H7 (cell line): ENCODE results near the gene KLK14. TPM values are rescaled to one million over a fixed set of nuclear protein-coding genes. Genes with fewer than 3 reads are reported as not detected.

ENCODE experiments used
- DNase-seq: peaks from one replicate; pipeline ENCODE4 v3.0.0; 2012
- H3K27me3 ChIP-seq: 2 replicates; pipeline ENCODE4 v1.6.0; 2011; ENCODE audit warnings: mild to moderate bottlenecking, low read length; ENCODE audit not compliant: control insufficient read depth, insufficient read depth
- H3K36me3 ChIP-seq: replicated peaks from 2 replicates; pipeline ENCODE4 v1.5.1; 2011; ENCODE audit warnings: low read length; ENCODE audit not compliant: control insufficient read depth, insufficient read depth
- H3K4me3 ChIP-seq: 2 replicates; pipeline ENCODE4 v1.5.1; 2011; ENCODE audit warnings: low read depth, mild to moderate bottlenecking, control low read depth, low read length, moderate library complexity; ENCODE audit not compliant: insufficient read depth
- total RNA-seq: library from RNA; depleted of rRNA; stranded (reverse); fragments of >200 nt; shearing (Covaris generic); gene quantifications from 2 replicates; pipeline ENCODE4 v1.2.3, GENCODE V29; 2014; rRNA removed

KLK14 gene
- total RNA-seq = not detected in 2 replicates

GRCh38 chr19:51082611-51083010, at the start of gene KLK14:
Gene KLK14 (minus strand): TSS chr19:51082887. CDS start chr19:51082614, 273 bp downstream.
- no peaks in the 10 kb centered on the region; the same call in 1 of the 2 replicates for H3K27me3 ChIP-seq
- peak; percentile 75 for DNase-seq
- no peaks in the 10 kb centered on the region for H3K36me3 ChIP-seq
- H3K4me3 ChIP-seq = no peak within 1 kb of the TSS

GRCh38 chr19:51131780-51132680, 49.3 kb upstream of the KLK14 start:
- Histone ChIP-seq H3K27me3 (no peaks in the 10 kb centered on the region), H3K36me3 (no peaks in the 10 kb centered on the region), H3K4me3 (no peak overlapping the region)
- no peak for DNase-seq

GRCh38 chr19:51129716-51130115, 47.0 kb upstream of the KLK14 start:
- H3K27me3 ChIP-seq = no peaks in the 10 kb centered on the region
- no peaks in the 10 kb centered on the region for H3K36me3 ChIP-seq
- DNase-seq = no peak
- H3K4me3 ChIP-seq = no peak overlapping the region

- no peaks in the 10 kb centered on the region for H3K27me3 ChIP-seq
- no peak for DNase-seq
- no peaks in the 10 kb centered on the region for H3K36me3 ChIP-seq
- no peak overlapping the region for H3K4me3 ChIP-seq
Observed at GRCh38 chr19:51128227-51128626, 45.5 kb upstream of the KLK14 start.

GRCh38 chr19:51127755-51128154, 45.1 kb upstream of the KLK14 start:
- H3K4me3 ChIP-seq = no peak overlapping the region
- no peak for DNase-seq
- no peaks in the 10 kb centered on the region for H3K27me3 ChIP-seq
- no peaks in the 10 kb centered on the region for H3K36me3 ChIP-seq

GRCh38 chr19:51127032-51127431, 44.3 kb upstream of the KLK14 start:
- no peaks in the 10 kb centered on the region for H3K27me3 ChIP-seq
- no peak for DNase-seq
- H3K4me3 ChIP-seq = no peak overlapping the region
- no peaks in the 10 kb centered on the region for H3K36me3 ChIP-seq

GRCh38 chr19:51125421-51126075, 42.9 kb upstream of the KLK14 start:
- no peak for DNase-seq
- H3K36me3 ChIP-seq = no peaks in the 10 kb centered on the region
- H3K4me3 ChIP-seq = no peak overlapping the region
- no peaks in the 10 kb centered on the region for H3K27me3 ChIP-seq

- no peaks in the 10 kb centered on the region; the same call in 1 of the 2 replicates for H3K27me3 ChIP-seq
- DNase-seq = no peak
- no peak within 1 kb of the TSS for H3K4me3 ChIP-seq
- H3K36me3 ChIP-seq = no peaks in the 10 kb centered on the region
Observed at GRCh38 chr19:51124729-51125128, 42.0 kb upstream of the KLK14 start, which contains the start of gene SIGLEC9. Gene SIGLEC9 (plus strand): TSS chr19:51124906. CDS start chr19:51124975, 69 bp downstream.

- H3K4me3 ChIP-seq = no peak overlapping the region
- DNase-seq = no peak
- H3K36me3 ChIP-seq = no peaks in the 10 kb centered on the region
- H3K27me3 ChIP-seq = no peaks in the 10 kb centered on the region; the same call in 1 of the 2 replicates
Observed at GRCh38 chr19:51124216-51124615, 41.5 kb upstream of the KLK14 start.

- DNase-seq = no peak
- Histone ChIP-seq H3K4me3 (no peak overlapping the region), H3K36me3 (no peaks in the 10 kb centered on the region), H3K27me3 (no peaks in the 10 kb centered on the region; the same call in 1 of the 2 replicates)
Observed at GRCh38 chr19:51123802-51124201, 41.1 kb upstream of the KLK14 start.

GRCh38 chr19:51123381-51123800, 40.7 kb upstream of the KLK14 start:
- no peak overlapping the region for H3K4me3 ChIP-seq
- DNase-seq = no peak

GRCh38 chr19:51122112-51122981, 39.7 kb upstream of the KLK14 start:
- no peak for DNase-seq
- Histone ChIP-seq H3K27me3 (no peaks in the 10 kb centered on the region; the same call in 1 of the 2 replicates), H3K4me3 (no peak overlapping the region), H3K36me3 (no peaks in the 10 kb centered on the region)

More at GRCh38 chr19:51123381-51123800, 40.7 kb upstream of the KLK14 start:
- Histone ChIP-seq H3K36me3 (no peaks in the 10 kb centered on the region), H3K27me3 (no peaks in the 10 kb centered on the region; the same call in 1 of the 2 replicates)

- Histone ChIP-seq H3K4me3 (no peak overlapping the region), H3K27me3 (no peaks in the 10 kb centered on the region; the same call in 1 of the 2 replicates), H3K36me3 (no peaks in the 10 kb centered on the region)
- no peak for DNase-seq
Observed at GRCh38 chr19:51121257-51121656, 38.6 kb upstream of the KLK14 start.

- Histone ChIP-seq H3K27me3 (no peaks in the 10 kb centered on the region; the same call in 1 of the 2 replicates), H3K4me3 (no peak overlapping the region), H3K36me3 (no peaks in the 10 kb centered on the region)
- no peak for DNase-seq
Observed at GRCh38 chr19:51120160-51120559, 37.5 kb upstream of the KLK14 start.
